Activated CD8-positive, alpha-beta memory T cell treated with anti-CD3 and anti-CD28 coated beads for 4 hours (primary cell): ENCODE results near the gene FOXC2.

Experiments
- DNase-seq, 2 donors: peaks; one replicate each; pipeline ENCODE4 v3.0.0-alpha.2; 2020; ENCODE audit warnings: low read depth in 2 of 2

FOXC2 gene

DNA sequence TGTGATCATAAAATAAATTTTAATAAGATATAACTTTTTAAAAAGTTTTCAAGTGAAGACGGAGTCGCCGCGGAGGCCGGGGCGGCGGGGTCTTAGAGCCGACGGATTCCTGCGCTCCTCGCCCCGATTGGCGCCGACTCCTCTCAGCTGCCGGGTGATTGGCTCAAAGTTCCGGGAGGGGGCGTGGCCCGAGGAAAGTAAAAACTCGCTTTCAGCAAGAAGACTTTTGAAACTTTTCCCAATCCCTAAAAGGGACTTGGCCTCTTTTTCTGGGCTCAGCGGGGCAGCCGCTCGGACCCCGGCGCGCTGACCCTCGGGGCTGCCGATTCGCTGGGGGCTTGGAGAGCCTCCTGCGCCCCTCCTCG, at the start of gene FOXC2:
TSS of gene FOXC2 (plus strand) at position 229 of the 365 bp plus-strand sequence. CDS start 507 bp downstream, outside the sequence.
- DNase-seq: no peak

DNA sequence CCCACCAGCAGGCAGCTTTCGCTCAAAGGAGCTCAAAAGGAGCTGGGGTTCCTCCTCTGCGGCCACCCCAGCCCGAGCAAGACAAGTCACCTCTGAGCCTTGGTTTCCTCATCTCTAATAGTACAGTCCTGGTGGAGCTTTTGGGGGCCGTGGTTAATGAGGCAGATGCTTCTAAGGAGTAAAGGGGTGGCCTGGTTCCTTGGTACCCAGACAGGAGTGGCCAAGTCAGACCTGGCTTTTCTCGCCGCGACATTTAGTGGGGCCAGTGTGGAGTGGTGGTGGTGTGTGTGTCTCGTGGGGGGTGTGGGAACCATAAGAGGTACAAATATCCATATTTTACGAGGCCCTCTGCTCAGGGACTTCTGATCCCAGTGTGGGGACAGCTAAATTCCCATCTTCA, 49.6 kb upstream of the FOXC2 start:
- DNase-seq: no peak

- DNase-seq: no peak
Measured at GRCh38 chr16:86517652-86518258, 48.9 kb upstream of the FOXC2 start.

DNA sequence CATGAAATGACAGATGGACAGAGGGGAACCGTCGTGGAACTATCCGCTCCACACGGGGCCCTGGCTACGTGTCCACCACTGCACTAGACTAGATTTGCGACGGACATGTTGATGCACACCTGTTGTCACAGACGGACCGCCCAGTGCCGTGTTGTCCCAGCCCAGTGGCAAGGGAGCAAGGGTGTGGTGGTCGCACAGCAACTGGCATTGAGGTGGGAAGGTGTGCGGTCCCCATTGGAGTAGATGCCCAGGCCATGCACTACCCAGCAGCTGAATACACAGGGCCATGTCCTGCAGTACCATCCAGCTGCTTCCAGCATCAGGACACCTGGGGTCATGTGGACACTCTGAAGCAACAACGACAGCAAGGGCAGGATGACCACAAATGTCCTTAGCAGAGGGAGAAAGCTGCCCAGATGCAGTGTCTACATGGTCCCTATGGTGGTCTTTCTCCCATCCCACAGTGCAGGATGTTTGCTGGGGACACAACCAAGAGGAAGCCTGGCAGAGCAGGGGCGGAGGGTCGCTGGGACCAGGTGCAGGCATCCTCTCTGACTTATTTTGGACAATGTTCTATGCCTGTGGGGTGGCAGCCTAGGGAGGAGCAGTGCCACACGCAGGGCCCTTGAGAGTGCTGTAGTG, 47.5 kb upstream of the FOXC2 start:
- DNase-seq: no peak

- DNase-seq: peak; percentile 21 to 31
Measured at GRCh38 chr16:86519649-86520316, 46.8 kb upstream of the FOXC2 start.

- no peak for DNase-seq
Measured at GRCh38 chr16:86520317-86521210, 46.1 kb upstream of the FOXC2 start.

GRCh38 chr16:86521236-86522197, 45.1 kb upstream of the FOXC2 start:
- no peak for DNase-seq

- no peak for DNase-seq
Measured at GRCh38 chr16:86522634-86523033, 44.0 kb upstream of the FOXC2 start.

GRCh38 chr16:86523166-86523740, 43.4 kb upstream of the FOXC2 start:
- no peak for DNase-seq

GRCh38 chr16:86524029-86524428, 42.6 kb upstream of the FOXC2 start:
- no peak for DNase-seq

DNA sequence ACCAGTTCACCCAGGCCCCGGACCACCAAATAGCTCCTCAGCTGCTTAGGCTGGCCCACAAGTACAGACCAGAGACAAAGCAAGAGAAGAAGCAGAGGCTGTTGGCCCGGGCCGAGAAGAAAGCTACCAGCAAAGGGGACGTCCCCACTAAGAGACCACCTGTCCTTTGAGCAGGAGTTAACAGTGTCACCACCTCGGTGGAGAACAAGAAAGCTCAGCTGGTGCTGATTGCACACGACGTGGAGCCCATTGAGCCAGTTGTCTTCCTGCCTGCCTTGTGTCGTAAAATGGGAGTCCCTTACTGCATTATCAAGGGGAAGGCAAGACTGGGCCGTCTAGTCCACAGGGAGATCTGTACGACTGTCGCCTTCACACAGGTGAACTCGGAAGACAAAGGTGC, 40.9 kb upstream of the FOXC2 start:
- DNase-seq: no peak

- DNase-seq: no peak
Measured at GRCh38 chr16:86527366-86527765, 39.3 kb upstream of the FOXC2 start.

GRCh38 chr16:86528061-86528929, 38.3 kb upstream of the FOXC2 start:
- no peak for DNase-seq

GRCh38 chr16:86529160-86529559, 37.5 kb upstream of the FOXC2 start:
- DNase-seq: no peak

GRCh38 chr16:86530251-86531190, 36.1 kb upstream of the FOXC2 start:
- DNase-seq: no peak

DNA sequence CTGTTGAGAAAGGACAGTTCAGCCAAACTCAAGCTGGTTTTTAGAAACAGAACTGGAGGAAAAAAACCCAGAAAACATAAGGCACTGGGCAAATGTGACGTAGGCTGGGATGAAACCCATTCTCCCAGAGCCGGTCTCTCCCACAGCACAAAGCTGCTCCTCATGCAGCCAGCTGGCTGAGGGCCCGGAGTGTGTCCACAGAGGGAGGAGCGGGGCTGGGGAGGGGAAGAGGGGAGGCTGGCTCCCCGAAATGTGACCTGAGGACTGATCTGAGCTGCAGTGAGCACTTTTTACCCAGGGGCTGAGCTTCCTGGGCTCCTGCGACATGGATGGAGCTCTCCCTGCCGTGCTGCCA, 35.5 kb upstream of the FOXC2 start:
- no peak for DNase-seq

DNA sequence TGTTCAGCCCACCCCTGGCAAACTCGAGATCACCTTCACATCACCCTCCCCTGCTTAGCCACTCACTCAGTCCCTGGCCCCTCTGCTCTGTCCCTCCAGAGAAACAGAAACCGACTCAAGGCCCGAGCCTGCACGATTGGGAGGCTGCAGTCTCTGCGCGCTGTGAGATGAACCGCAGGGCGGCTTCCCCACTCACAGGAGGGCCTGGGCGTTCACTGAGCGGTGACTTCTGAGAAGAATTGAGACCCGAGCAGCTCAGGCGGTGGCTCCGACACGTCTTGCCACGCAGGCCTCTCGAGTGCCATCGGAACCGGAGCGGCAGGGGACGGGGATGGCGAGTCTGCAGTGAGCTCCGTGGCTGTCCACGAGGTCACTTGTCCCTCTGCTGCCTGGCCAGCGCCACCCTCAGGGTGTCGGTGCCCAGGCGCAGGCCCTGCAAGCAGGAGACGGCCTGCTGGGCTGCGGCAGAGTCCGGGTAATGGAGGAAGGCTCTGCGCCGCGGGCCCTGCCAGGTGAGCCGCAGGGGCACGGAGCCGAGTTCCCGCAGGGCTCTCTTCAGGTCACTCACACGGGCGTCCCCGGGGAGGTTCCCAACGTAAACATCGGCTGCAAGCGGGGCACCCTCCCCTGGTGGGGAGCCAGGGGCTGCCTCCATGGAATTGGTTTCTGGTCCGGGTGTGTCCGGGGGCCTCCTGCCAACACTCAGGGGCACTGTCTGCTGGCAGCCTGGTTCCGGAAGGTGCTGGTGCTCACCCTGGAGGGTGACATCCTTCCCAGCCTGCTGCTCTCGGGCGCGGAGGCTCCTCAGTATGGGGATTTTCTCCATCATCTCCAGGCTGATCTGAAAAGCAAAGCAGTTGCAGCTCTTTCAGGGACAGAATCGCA, 34.7 kb upstream of the FOXC2 start:
- DNase-seq: no peak

DNA sequence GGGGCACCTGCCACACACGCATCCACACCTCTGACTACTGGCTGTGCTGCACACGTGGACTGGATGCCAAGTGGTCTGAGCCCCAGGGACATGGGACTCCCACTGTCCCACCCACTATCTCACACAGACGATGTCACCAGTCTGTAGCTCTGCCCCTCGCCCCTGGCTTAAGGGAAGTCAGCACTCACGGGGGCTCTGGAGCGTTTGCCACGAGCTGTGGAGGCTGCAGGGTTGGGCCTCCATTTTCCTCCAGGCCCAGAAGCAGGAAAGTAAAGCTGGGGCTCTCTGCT, 34.2 kb upstream of the FOXC2 start:
- no peak for DNase-seq
